Measurements from ENCODE around the gene FSIP1.

FSIP1 gene

GRCh38 chr15:39587731-39588530, 194.7 kb downstream of the FSIP1 start:
- Histone ChIP-seq H3K9ac (ENCODE audit: low read depth in 1 of 2, low read length in 2 of 2) (no peak overlapping the region), H3K4me1 (ENCODE audit: control insufficient read depth in 2 of 2, insufficient read depth in 2 of 2, low read length in 2 of 2) (peaks cover 32 to 40% of the 10 kb centered on the region in 2 donors), H3K27ac (ENCODE audit: low read depth in 2 of 2, low read length in 2 of 2) (no peak overlapping the region)

DNA sequence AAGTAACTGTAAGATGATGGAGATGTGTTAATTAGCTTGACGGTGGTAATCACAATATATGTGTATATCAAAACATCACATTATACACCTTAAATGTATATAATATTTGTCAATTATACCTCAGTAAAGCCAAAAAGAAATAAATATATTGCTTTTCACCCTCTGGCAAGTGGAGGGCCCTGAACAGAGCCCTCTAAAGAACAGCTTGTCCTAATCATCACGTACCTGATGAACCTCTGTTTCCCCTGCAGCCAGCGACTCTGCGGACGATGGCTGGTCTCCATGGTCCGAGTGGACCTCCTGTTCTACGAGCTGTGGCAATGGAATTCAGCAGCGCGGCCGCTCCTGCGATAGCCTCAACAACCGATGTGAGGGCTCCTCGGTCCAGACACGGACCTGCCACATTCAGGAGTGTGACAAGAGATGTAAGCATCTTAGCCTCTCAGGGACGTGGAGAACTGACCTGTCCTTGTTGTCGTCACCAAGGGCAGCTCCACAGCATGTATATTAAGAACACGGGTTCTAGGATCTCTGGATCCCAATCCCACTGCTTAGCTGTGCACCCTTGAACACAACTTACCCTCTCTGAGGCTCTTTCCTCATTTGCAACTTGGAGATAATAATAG, 195.4 kb downstream of the FSIP1 start:
- Histone ChIP-seq H3K9me3 (ENCODE audit: control insufficient read depth in 2 of 2, low read length in 2 of 2) (no peaks in the 10 kb centered on the region), H3K9ac (ENCODE audit: low read depth in 1 of 2, low read length in 2 of 2) (no peak overlapping the region), H3K27me3 (ENCODE audit: control insufficient read depth in 2 of 2, insufficient read depth in 2 of 2, low read length in 2 of 2) (no peaks in the 10 kb centered on the region), H3K27ac (ENCODE audit: low read depth in 2 of 2, low read length in 2 of 2) (no peak overlapping the region), H3K36me3 (ENCODE audit: control insufficient read depth in 2 of 2, insufficient read depth in 2 of 2, low read length in 2 of 2) (peaks cover 93 to 97% of the 10 kb centered on the region in 2 donors), H3K4me3 (ENCODE audit: low read length in 2 of 2) (no peak overlapping the region), H3K4me1 (ENCODE audit: control insufficient read depth in 2 of 2, insufficient read depth in 2 of 2, low read length in 2 of 2) (peaks cover 35 to 40% of the 10 kb centered on the region in 2 donors)

More at GRCh38 chr15:39587731-39588530, 194.7 kb downstream of the FSIP1 start:
- Histone ChIP-seq H3K4me3 (ENCODE audit: low read length in 2 of 2) (no peak overlapping the region), H3K27me3 (ENCODE audit: control insufficient read depth in 2 of 2, insufficient read depth in 2 of 2, low read length in 2 of 2) (no peaks in the 10 kb centered on the region), H3K36me3 (ENCODE audit: control insufficient read depth in 2 of 2, insufficient read depth in 2 of 2, low read length in 2 of 2) (peaks cover 93 to 97% of the 10 kb centered on the region in 2 donors), H3K9me3 (ENCODE audit: control insufficient read depth in 2 of 2, low read length in 2 of 2) (no peaks in the 10 kb centered on the region)

GRCh38 chr15:39586387-39587095, 196.1 kb downstream of the FSIP1 start:
- Histone ChIP-seq H3K27ac (ENCODE audit: low read depth in 2 of 2, low read length in 2 of 2) (peak overlapping the region; percentile 32 to 44), H3K36me3 (ENCODE audit: control insufficient read depth in 2 of 2, insufficient read depth in 2 of 2, low read length in 2 of 2) (peaks cover 92% of the 10 kb centered on the region in 2 donors), H3K27me3 (ENCODE audit: control insufficient read depth in 2 of 2, insufficient read depth in 2 of 2, low read length in 2 of 2) (no peaks in the 10 kb centered on the region), H3K4me3 (ENCODE audit: low read length in 2 of 2) (no peak overlapping the region), H3K9me3 (ENCODE audit: control insufficient read depth in 2 of 2, low read length in 2 of 2) (no peaks in the 10 kb centered on the region), H3K9ac (ENCODE audit: low read depth in 1 of 2, low read length in 2 of 2) (no peak overlapping the region), H3K4me1 (ENCODE audit: control insufficient read depth in 2 of 2, insufficient read depth in 2 of 2, low read length in 2 of 2) (peaks cover 35 to 47% of the 10 kb centered on the region in 2 donors)

- Histone ChIP-seq H3K27ac (ENCODE audit: low read depth in 2 of 2, low read length in 2 of 2) (peak overlapping the region; percentile 5 to 44), H3K4me3 (ENCODE audit: low read length in 2 of 2) (peak overlapping the region; percentile 28 to 92), H3K36me3 (ENCODE audit: control insufficient read depth in 2 of 2, insufficient read depth in 2 of 2, low read length in 2 of 2) (peaks cover 85 to 86% of the 10 kb centered on the region in 2 donors), H3K9me3 (ENCODE audit: control insufficient read depth in 2 of 2, low read length in 2 of 2) (no peaks in the 10 kb centered on the region), H3K27me3 (ENCODE audit: control insufficient read depth in 2 of 2, insufficient read depth in 2 of 2, low read length in 2 of 2) (no peaks in the 10 kb centered on the region), H3K9ac (ENCODE audit: low read depth in 1 of 2, low read length in 2 of 2) (peak overlapping the region in 1 of 2 donors; percentile 21), H3K4me1 (ENCODE audit: control insufficient read depth in 2 of 2, insufficient read depth in 2 of 2, low read length in 2 of 2) (peaks cover 35 to 49% of the 10 kb centered on the region in 2 donors)
These were observed 196.8 kb downstream of the FSIP1 start for GRCh38 chr15:39585871-39586301.

DNA sequence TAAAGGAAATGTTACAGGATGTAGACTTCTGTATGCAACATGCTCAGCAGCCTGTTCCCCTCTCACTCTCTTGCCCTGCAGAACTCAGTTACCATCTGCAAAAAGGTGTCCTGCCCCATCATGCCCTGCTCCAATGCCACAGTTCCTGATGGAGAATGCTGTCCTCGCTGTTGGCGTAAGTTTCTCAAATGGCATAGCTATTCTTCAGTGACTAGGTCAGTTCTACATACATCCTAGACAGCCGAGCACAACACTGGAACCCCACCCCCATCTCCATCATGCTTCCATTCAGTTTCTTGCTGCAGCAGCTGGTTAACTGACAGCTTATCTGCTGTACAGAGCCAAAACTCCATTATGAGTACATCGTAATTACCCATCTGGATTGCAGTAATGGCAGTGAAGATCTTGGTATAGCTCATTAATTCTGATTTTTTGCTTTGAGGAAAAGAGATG, 197.2 kb downstream of the FSIP1 start:
- Histone ChIP-seq H3K4me1 (ENCODE audit: control insufficient read depth in 2 of 2, insufficient read depth in 2 of 2, low read length in 2 of 2) (peaks cover 36 to 49% of the 10 kb centered on the region in 2 donors), H3K9ac (ENCODE audit: low read depth in 1 of 2, low read length in 2 of 2) (peak overlapping the region; percentile 21 to 48), H3K4me3 (ENCODE audit: low read length in 2 of 2) (peak overlapping the region; percentile 28 to 92), H3K36me3 (ENCODE audit: control insufficient read depth in 2 of 2, insufficient read depth in 2 of 2, low read length in 2 of 2) (peaks cover 80 to 81% of the 10 kb centered on the region in 2 donors), H3K9me3 (ENCODE audit: control insufficient read depth in 2 of 2, low read length in 2 of 2) (no peaks in the 10 kb centered on the region), H3K27me3 (ENCODE audit: control insufficient read depth in 2 of 2, insufficient read depth in 2 of 2, low read length in 2 of 2) (no peaks in the 10 kb centered on the region), H3K27ac (ENCODE audit: low read depth in 2 of 2, low read length in 2 of 2) (peak overlapping the region; percentile 22 to 43)

DNA sequence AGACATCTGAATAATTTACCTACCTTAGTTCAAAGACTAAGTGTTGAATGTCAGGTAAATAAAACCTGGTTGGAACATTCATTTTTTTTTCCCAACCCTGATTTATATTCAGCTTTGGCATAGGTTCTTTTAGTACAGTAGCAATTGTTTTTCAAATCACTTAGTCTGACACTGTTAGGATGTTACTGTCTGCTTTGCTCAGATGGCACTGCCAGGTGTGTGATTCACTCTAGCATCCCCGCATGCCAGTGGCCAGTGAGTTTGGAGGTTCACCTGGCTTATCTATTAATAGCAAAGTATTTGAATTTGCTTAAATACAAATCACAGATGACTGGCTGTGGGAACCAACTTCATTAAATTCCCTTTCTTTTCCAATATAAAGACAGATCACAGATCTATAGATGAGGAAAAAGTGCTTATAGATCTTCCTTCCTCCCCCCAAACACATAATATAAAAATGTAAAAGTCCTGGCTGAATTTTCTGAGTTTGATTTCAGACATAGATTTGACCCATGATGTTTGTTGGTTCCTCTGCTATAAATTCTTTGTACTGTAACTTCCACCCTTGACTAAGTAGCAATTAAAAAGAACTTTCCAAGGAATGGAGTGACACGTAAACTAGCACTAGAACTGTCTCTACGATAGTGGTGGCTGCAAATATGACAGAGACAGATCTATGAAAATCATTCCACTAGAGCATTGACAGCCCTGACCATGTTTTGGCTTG, 197.8 kb downstream of the FSIP1 start:
- H3K27me3 ChIP-seq (ENCODE audit: control insufficient read depth in 2 of 2, insufficient read depth in 2 of 2, low read length in 2 of 2) = no peaks in the 10 kb centered on the region
- H3K27ac ChIP-seq (ENCODE audit: low read depth in 2 of 2, low read length in 2 of 2) = peak overlapping the region; percentile 22 to 43
- peaks cover 39 to 51% of the 10 kb centered on the region in 2 donors for H3K4me1 ChIP-seq (ENCODE audit: control insufficient read depth in 2 of 2, insufficient read depth in 2 of 2, low read length in 2 of 2)
- H3K4me3 ChIP-seq (ENCODE audit: low read length in 2 of 2) = peak overlapping the region in 1 of 2 donors; percentile 92
- H3K9me3 ChIP-seq (ENCODE audit: control insufficient read depth in 2 of 2, low read length in 2 of 2) = no peaks in the 10 kb centered on the region
- peaks cover 75 to 76% of the 10 kb centered on the region in 2 donors for H3K36me3 ChIP-seq (ENCODE audit: control insufficient read depth in 2 of 2, insufficient read depth in 2 of 2, low read length in 2 of 2)
- H3K9ac ChIP-seq (ENCODE audit: low read depth in 1 of 2, low read length in 2 of 2) = peak overlapping the region; percentile 21 to 48

- Histone ChIP-seq H3K9ac (ENCODE audit: low read depth in 1 of 2, low read length in 2 of 2) (peak overlapping the region in 1 of 2 donors; percentile 21), H3K27ac (ENCODE audit: low read depth in 2 of 2, low read length in 2 of 2) (peak overlapping the region; percentile 0 to 7), H3K4me3 (ENCODE audit: low read length in 2 of 2) (peak overlapping the region; percentile 89 to 92), H3K4me1 (ENCODE audit: control insufficient read depth in 2 of 2, insufficient read depth in 2 of 2, low read length in 2 of 2) (peaks cover 44 to 57% of the 10 kb centered on the region in 2 donors), H3K36me3 (ENCODE audit: control insufficient read depth in 2 of 2, insufficient read depth in 2 of 2, low read length in 2 of 2) (peaks cover 69 to 71% of the 10 kb centered on the region in 2 donors), H3K27me3 (ENCODE audit: control insufficient read depth in 2 of 2, insufficient read depth in 2 of 2, low read length in 2 of 2) (no peaks in the 10 kb centered on the region), H3K9me3 (ENCODE audit: control insufficient read depth in 2 of 2, low read length in 2 of 2) (no peaks in the 10 kb centered on the region)
These were observed 198.4 kb downstream of the FSIP1 start for GRCh38 chr15:39584266-39584659.

DNA sequence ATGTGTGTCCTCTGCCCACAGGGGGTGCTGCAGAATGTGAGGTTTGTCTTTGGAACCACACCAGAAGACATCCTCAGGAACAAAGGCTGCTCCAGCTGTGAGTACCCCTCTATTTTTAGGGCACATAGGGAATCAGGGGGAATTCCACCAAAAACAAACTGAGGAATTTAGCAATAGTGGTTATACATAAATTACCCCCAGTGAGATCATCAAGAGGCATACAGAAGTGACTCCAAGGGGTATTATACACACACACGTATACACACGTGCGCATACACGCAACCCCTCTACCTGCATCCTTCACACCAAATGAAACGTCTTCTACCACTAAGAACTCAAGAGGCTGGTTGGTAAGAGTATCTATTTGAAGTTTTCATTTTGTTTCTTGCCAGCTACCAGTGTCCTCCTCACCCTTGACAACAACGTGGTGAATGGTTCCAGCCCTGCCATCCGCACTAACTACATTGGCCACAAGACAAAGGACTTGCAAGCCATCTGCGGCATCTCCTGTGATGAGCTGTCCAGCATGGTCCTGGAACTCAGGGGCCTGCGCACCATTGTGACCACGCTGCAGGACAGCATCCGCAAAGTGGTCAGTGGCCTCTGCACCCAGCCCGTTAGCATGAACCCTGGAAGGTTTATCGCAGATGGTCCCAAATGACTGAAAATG, 198.9 kb downstream of the FSIP1 start:
- Histone ChIP-seq H3K9me3 (ENCODE audit: control insufficient read depth in 2 of 2, low read length in 2 of 2) (no peaks in the 10 kb centered on the region), H3K27me3 (ENCODE audit: control insufficient read depth in 2 of 2, insufficient read depth in 2 of 2, low read length in 2 of 2) (no peaks in the 10 kb centered on the region), H3K9ac (ENCODE audit: low read depth in 1 of 2, low read length in 2 of 2) (peak overlapping the region in 1 of 2 donors; percentile 21), H3K27ac (ENCODE audit: low read depth in 2 of 2, low read length in 2 of 2) (peak overlapping the region; percentile 0 to 7), H3K4me3 (ENCODE audit: low read length in 2 of 2) (peak overlapping the region; percentile 89 to 92), H3K36me3 (ENCODE audit: control insufficient read depth in 2 of 2, insufficient read depth in 2 of 2, low read length in 2 of 2) (peaks cover 64 to 65% of the 10 kb centered on the region in 2 donors), H3K4me1 (ENCODE audit: control insufficient read depth in 2 of 2, insufficient read depth in 2 of 2, low read length in 2 of 2) (peaks cover 44 to 60% of the 10 kb centered on the region in 2 donors)

GRCh38 chr15:39582977-39583595, 199.6 kb downstream of the FSIP1 start:
- Histone ChIP-seq H3K4me3 (ENCODE audit: low read length in 2 of 2) (peak overlapping the region; percentile 89 to 92), H3K27ac (ENCODE audit: low read depth in 2 of 2, low read length in 2 of 2) (peak overlapping the region; percentile 73 to 88), H3K9ac (ENCODE audit: low read depth in 1 of 2, low read length in 2 of 2) (peak overlapping the region; percentile 81 to 90), H3K27me3 (ENCODE audit: control insufficient read depth in 2 of 2, insufficient read depth in 2 of 2, low read length in 2 of 2) (no peaks in the 10 kb centered on the region), H3K4me1 (ENCODE audit: control insufficient read depth in 2 of 2, insufficient read depth in 2 of 2, low read length in 2 of 2) (peaks cover 47 to 60% of the 10 kb centered on the region in 2 donors), H3K36me3 (ENCODE audit: control insufficient read depth in 2 of 2, insufficient read depth in 2 of 2, low read length in 2 of 2) (peaks cover 57 to 59% of the 10 kb centered on the region in 2 donors), H3K9me3 (ENCODE audit: control insufficient read depth in 2 of 2, low read length in 2 of 2) (no peaks in the 10 kb centered on the region)

All from mucosa of rectum (tissue), 2 donors.